Measurements from ENCODE around the gene HLA-G. TPM values are rescaled to one million over a fixed set of nuclear protein-coding genes. Genes with fewer than 3 reads are reported as not detected.

The HLA-G gene
- total RNA-seq, 1 donor from 2014 or later, result 8.5 TPM

GRCh38 chr6:29815118-29815750 is 12.4 kb upstream of the HLA-G start:
- POLR2A ChIA-PET, result no interaction called here
- CTCF ChIA-PET, result no interaction called here
- no peak for TF ChIP-seq CTCF (IDR thresholded peaks at IDR 0.05)
- Mint-ChIP-seq H3K4me3 (no peak overlapping the region), H3K36me3 (ENCODE audit: low read depth) (no peaks in the 10 kb centered on the region), H3K9me3 (no peaks in the 10 kb centered on the region), H3K27me3 (peaks cover 28% of the 10 kb centered on the region), H3K4me1 (no peaks in the 10 kb centered on the region), H3K27ac (no peak overlapping the region)
- DNase-seq (no peak), ATAC-seq (ENCODE audit: low read depth) (no peak)
- intact Hi-C loops (cut with micrococcal nuclease), result no loop called here

GRCh38 chr6:29816030-29816429 is 11.6 kb upstream of the HLA-G start:
- CTCF ChIA-PET, result no interaction called here
- POLR2A ChIA-PET, result no interaction called here
- Mint-ChIP-seq H3K36me3 (ENCODE audit: low read depth) (no peaks in the 10 kb centered on the region), H3K4me3 (no peak overlapping the region), H3K27ac (no peak overlapping the region), H3K27me3 (peaks cover 30% of the 10 kb centered on the region), H3K4me1 (no peaks in the 10 kb centered on the region), H3K9me3 (no peaks in the 10 kb centered on the region)
- ATAC-seq (ENCODE audit: low read depth), result no peak
- DNase-seq, result no peak
- intact Hi-C loops (cut with micrococcal nuclease), result no loop called here
- TF ChIP-seq CTCF (IDR thresholded peaks at IDR 0.05), result no peak

- Mint-ChIP-seq H3K4me3 (no peak overlapping the region), H3K27me3 (peaks cover 40% of the 10 kb centered on the region), H3K36me3 (ENCODE audit: low read depth) (no peaks in the 10 kb centered on the region), H3K4me1 (no peaks in the 10 kb centered on the region), H3K27ac (no peak overlapping the region), H3K9me3 (no peaks in the 10 kb centered on the region)
- ATAC-seq (ENCODE audit: low read depth) (no peak), DNase-seq (no peak)
- no peak for TF ChIP-seq CTCF (IDR thresholded peaks at IDR 0.05)
- ChIA-PET CTCF (no interaction called here), POLR2A (no interaction called here)
- intact Hi-C loops (cut with micrococcal nuclease), result no loop called here
These were observed 8.7 kb upstream of the HLA-G start for GRCh38 chr6:29818892-29819291.

- peaks cover 10% of the 10 kb centered on the region for H3K4me1 Mint-ChIP-seq
- no peaks in the 10 kb centered on the region for H3K9me3 Mint-ChIP-seq
- ChIA-PET CTCF (interaction anchor here (0.9 kb wide), 1 partner anchor 307 kb away, joined by 3 read pairs; no protein-coding TSS in a partner anchor), POLR2A (no interaction called here)
- ATAC-seq (ENCODE audit: low read depth), result no peak
- H3K27me3 Mint-ChIP-seq, result peaks cover 47% of the 10 kb centered on the region
- no peaks in the 10 kb centered on the region for H3K36me3 Mint-ChIP-seq (ENCODE audit: low read depth)
- no peak for DNase-seq
- no peak overlapping the region for H3K27ac Mint-ChIP-seq
- intact Hi-C loops (cut with micrococcal nuclease), result no loop called here
- TF ChIP-seq CTCF (IDR thresholded peaks at IDR 0.05), result no peak
- H3K4me3 Mint-ChIP-seq, result no peak overlapping the region
These were observed 3.5 kb upstream of the HLA-G start for GRCh38 chr6:29824144-29824543.

- intact Hi-C loops (cut with micrococcal nuclease), result loop anchor here (5.0 kb wide), 1 partner anchor 74 kb away; no protein-coding TSS in a partner anchor
- ATAC-seq (ENCODE audit: low read depth) (no peak), DNase-seq (no peak)
- peaks cover 56% of the 10 kb centered on the region for H3K27me3 Mint-ChIP-seq
- no peak for TF ChIP-seq CTCF (IDR thresholded peaks at IDR 0.05)
- H3K4me3 Mint-ChIP-seq, result no peak overlapping the region
- H3K27ac Mint-ChIP-seq, result no peak overlapping the region
- H3K36me3 Mint-ChIP-seq (ENCODE audit: low read depth), result no peaks in the 10 kb centered on the region
- no peaks in the 10 kb centered on the region for H3K9me3 Mint-ChIP-seq
- H3K4me1 Mint-ChIP-seq, result peaks cover 10% of the 10 kb centered on the region
- POLR2A ChIA-PET, result no interaction called here
- CTCF ChIA-PET, result no interaction called here
These were observed 1.8 kb upstream of the HLA-G start for GRCh38 chr6:29825848-29826247.

Measured in activated B cell treated with CpG ODN at 0.5 μM for 24 hours (primary cell).